T follicular helper cell (primary cell): Measurements from ENCODE around the gene SOX6.

Experiments
- DNase-seq: peaks from one replicate; pipeline ENCODE4 v3.0.0-alpha.2; 2020; ENCODE audit warnings: low read depth

Gene SOX6

GRCh38 chr11:16186680-16187079, 169.7 kb downstream of the SOX6 start:
- no peak for DNase-seq

GRCh38 chr11:16185042-16185441, 171.3 kb downstream of the SOX6 start:
- no peak for DNase-seq

GRCh38 chr11:16184588-16184987, 171.8 kb downstream of the SOX6 start:
- no peak for DNase-seq

- DNase-seq = no peak
Observed at GRCh38 chr11:16182553-16182952, 173.8 kb downstream of the SOX6 start.

- DNase-seq = no peak
Observed at GRCh38 chr11:16180868-16181267, 175.5 kb downstream of the SOX6 start.

GRCh38 chr11:16179676-16180075, 176.7 kb downstream of the SOX6 start:
- DNase-seq = no peak

- no peak for DNase-seq
Observed at GRCh38 chr11:16178273-16178672, 178.1 kb downstream of the SOX6 start.

GRCh38 chr11:16177688-16178087, 178.7 kb downstream of the SOX6 start:
- DNase-seq = no peak

- DNase-seq = no peak
Observed at GRCh38 chr11:16173798-16174197, 182.5 kb downstream of the SOX6 start.

GRCh38 chr11:16171882-16172281, 184.5 kb downstream of the SOX6 start:
- no peak for DNase-seq

- DNase-seq = no peak
Observed at GRCh38 chr11:16169956-16170847, 186.1 kb downstream of the SOX6 start.

GRCh38 chr11:16169541-16169940, 186.8 kb downstream of the SOX6 start:
- DNase-seq = no peak

- no peak for DNase-seq
Observed at GRCh38 chr11:16167706-16168487, 188.4 kb downstream of the SOX6 start.

GRCh38 chr11:16166571-16166970, 189.8 kb downstream of the SOX6 start:
- DNase-seq = no peak

GRCh38 chr11:16160146-16160545, 196.2 kb downstream of the SOX6 start:
- no peak for DNase-seq

- DNase-seq = no peak
Observed at GRCh38 chr11:16158426-16158994, 197.8 kb downstream of the SOX6 start.

- no peak for DNase-seq
Observed at GRCh38 chr11:16157327-16157726, 199.0 kb downstream of the SOX6 start.

- DNase-seq = no peak
Observed at GRCh38 chr11:16155448-16155847, 200.9 kb downstream of the SOX6 start.

- DNase-seq = no peak
Observed at GRCh38 chr11:16154715-16155396, 201.5 kb downstream of the SOX6 start.

- DNase-seq = no peak
Observed at GRCh38 chr11:16153951-16154350, 202.4 kb downstream of the SOX6 start.

GRCh38 chr11:16151138-16151537, 205.2 kb downstream of the SOX6 start:
- DNase-seq = no peak

- DNase-seq = no peak
Observed at GRCh38 chr11:16149476-16149875, 206.9 kb downstream of the SOX6 start.
